ENCODE results near the gene PDE8B.

DNA sequence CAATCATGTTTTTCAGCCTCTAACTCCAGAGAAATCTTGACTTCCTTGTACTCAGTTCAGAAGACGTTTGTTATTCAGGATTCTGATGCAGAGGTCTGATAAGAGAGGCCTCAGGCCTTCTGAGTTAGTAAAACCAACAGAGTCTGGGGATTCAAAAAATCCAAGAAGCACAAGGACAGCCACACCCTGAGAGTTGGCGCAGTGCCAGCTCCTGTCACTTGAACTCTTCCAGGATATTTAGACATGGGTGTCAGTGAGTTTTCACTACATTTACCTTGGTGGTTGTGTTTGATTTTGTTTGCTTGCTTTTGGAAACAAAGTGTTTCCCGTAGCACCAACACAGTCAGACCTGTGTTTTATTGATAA lies 41.6 kb upstream of the PDE8B start:
- TF ChIP-seq POLR2AphosphoS5 (IDR thresholded peaks at IDR 0.05; ENCODE audit: borderline replicate concordance, low read depth, low read length), result no peak
- no peak for TF ChIP-seq EZH2 (IDR thresholded peaks at IDR 0.05)
- TF ChIP-seq FOXP2 (optimal IDR thresholded peaks at IDR 0.05; ENCODE audit: control extremely low read depth, extremely low read length, insufficient read depth), result no peak

Measured in SK-N-MC (cell line).